Hepatocyte (in vitro differentiated cells): ENCODE measurements around the gene FBRSL1. TPM values are rescaled to one million over a fixed set of nuclear protein-coding genes. Genes with fewer than 3 reads are reported as not detected.

Experiments used
- DNase-seq: peaks from one replicate; pipeline ENCODE4 v3.0.0-alpha.2; 2016; ENCODE audit warnings: low spot score
- H2AFZ ChIP-seq: fragments of 200-600 bp; sonication (generic); 2 replicates; pipeline ENCODE4 v1.6.0; 2016; ENCODE audit warnings: antibody characterized with exemption, mild to moderate bottlenecking
- H3K27ac ChIP-seq: fragments of 200-600 bp; sonication (generic); 2 replicates; pipeline ENCODE4 v1.5.1; 2016; ENCODE audit warnings: mild to moderate bottlenecking
- H3K27me3 ChIP-seq: fragments of 200-600 bp; sonication (generic); 2 replicates; pipeline ENCODE4 v1.6.1; 2016
- H3K36me3 ChIP-seq: fragments of 200-600 bp; sonication (generic); replicated peaks from 2 replicates; pipeline ENCODE4 v1.5.1; 2016; ENCODE audit warnings: low read depth; ENCODE audit not compliant: insufficient read depth
- H3K4me1 ChIP-seq: fragments of 200-600 bp; sonication (generic); 2 replicates; pipeline ENCODE4 v1.5.1; 2016; ENCODE audit warnings: mild to moderate bottlenecking, moderate library complexity; ENCODE audit not compliant: insufficient read depth
- H3K4me2 ChIP-seq: fragments of 200-600 bp; sonication (generic); 2 replicates; pipeline ENCODE4 v1.6.0; 2016
- H3K4me3 ChIP-seq: fragments of 200-600 bp; sonication (generic); 2 replicates; pipeline ENCODE4 v1.5.1; 2016; ENCODE audit warnings: mild to moderate bottlenecking
- H3K79me2 ChIP-seq: fragments of 200-600 bp; sonication (generic); 2 replicates; pipeline ENCODE4 v1.6.0; 2017; ENCODE audit warnings: mild to moderate bottlenecking
- H3K9me2 ChIP-seq: fragments of 200-600 bp; sonication (generic); replicated peaks from 2 replicates; pipeline ENCODE4 v1.6.0; 2017; ENCODE audit warnings: mild to moderate bottlenecking; ENCODE audit not compliant: insufficient read depth
- H3K9me3 ChIP-seq: fragments of 200-600 bp; sonication (generic); 2 replicates; pipeline ENCODE4 v1.5.1; 2016; ENCODE audit warnings: low read depth, mild to moderate bottlenecking
- H4K20me1 ChIP-seq: fragments of 200-600 bp; sonication (generic); 2 replicates; pipeline ENCODE4 v1.6.0; 2016; ENCODE audit warnings: mild to moderate bottlenecking; ENCODE audit not compliant: insufficient read depth, poor library complexity, severe bottlenecking
- EZH2 ChIP-seq: fragments of 200-600 bp; sonication (generic); IDR thresholded peaks from 2 replicates; pipeline ENCODE4 v1.6.1; 2016; ENCODE audit warnings: antibody characterized with exemption, mild to moderate bottlenecking, borderline replicate concordance
- EZH2phosphoT487 ChIP-seq: fragments of 200-600 bp; sonication (generic); IDR thresholded peaks from one replicate; pipeline ENCODE4 v1.6.1; 2018; ENCODE audit warnings: antibody characterized with exemption, mild to moderate bottlenecking, low read depth, moderate library complexity; ENCODE audit not compliant: unreplicated experiment, severe bottlenecking
- WGBS: methylation state at CpG from one replicate; pipeline ENCODE4 v1.1.6; 2016; ENCODE audit warnings: low lambda C conversion rate; ENCODE audit errors: missing lambda C conversion rate; 5-methylcytosine and 5-hydroxymethylcytosine counted together
- polyA plus RNA-seq: library from polyadenylated mRNA; unstranded; fragments of >200 nt; fragmentation: Nextera tagmentation; extraction: Ambion mirVana; gene quantifications from 2 replicates; pipeline ENCODE4 v1.2.1, GENCODE V29; 2016
- total RNA-seq: library from RNA; depleted of rRNA; stranded (reverse); fragments of >200 nt; gene quantifications from 2 replicates; pipeline ENCODE4 v1.2.3, GENCODE V29; 2014
- TF ChIP-seq, protein P1 (sequence below): fragments of 200-600 bp; sonication (generic); IDR thresholded peaks from 2 replicates; pipeline ENCODE4 v1.5.1; 2016; ENCODE audit warnings: antibody characterized with exemption, mild to moderate bottlenecking; ENCODE audit not compliant: poor library complexity

The FBRSL1 gene
- total and polyA plus RNA-seq, 2 experiments from 2014 or later, result 18.5 to 61.1 TPM

DNA sequence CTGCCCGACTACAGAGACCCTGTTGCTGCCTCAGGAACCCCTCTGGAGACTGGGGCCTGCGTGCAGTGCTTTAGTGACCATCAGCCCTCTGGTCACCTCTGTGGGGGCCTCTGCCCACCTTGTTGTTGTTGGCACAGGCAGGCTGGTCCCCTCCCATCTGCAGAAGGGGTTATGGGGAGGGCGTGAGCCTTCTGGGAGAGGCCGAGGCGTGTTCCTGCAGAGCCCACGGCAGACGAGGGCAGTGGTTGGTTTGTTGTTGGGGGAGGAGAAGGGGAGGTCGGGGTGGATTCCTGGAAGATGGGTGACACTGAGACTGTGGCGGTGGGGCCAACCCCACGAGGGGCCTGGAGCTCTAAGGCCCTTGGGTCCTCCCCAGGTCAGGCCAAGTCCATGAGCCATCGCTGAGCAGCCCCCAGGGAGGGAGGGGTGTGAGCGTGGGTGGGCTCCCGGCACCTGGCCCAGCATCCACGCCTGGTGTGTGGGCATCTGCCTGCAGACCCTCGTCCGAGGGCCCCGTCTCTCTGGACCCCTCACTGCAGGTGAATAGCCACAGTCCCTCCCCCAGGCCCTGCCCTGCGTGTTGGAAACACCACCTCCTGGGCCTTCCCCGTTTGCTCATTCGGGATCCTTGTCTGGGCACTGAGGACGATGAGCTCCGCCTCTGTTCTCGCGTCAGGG lies 23.6 kb downstream of the FBRSL1 start:
- Histone ChIP-seq H3K9me2 (no peaks in the 10 kb centered on the region), H3K27ac (no peak overlapping the region), H3K4me2 (no peak overlapping the region), H2AFZ (no peak overlapping the region), H4K20me1 (peaks cover 17% of the 10 kb centered on the region), H3K79me2 (peaks cover 7% of the 10 kb centered on the region), H3K4me1 (peaks cover 8% of the 10 kb centered on the region), H3K9me3 (no peaks in the 10 kb centered on the region), H3K27me3 (no peaks in the 10 kb centered on the region), H3K36me3 (no peaks in the 10 kb centered on the region), H3K4me3 (no peak overlapping the region)
- no peak for TF ChIP-seq EZH2phosphoT487
- TF ChIP-seq, protein P1, sequence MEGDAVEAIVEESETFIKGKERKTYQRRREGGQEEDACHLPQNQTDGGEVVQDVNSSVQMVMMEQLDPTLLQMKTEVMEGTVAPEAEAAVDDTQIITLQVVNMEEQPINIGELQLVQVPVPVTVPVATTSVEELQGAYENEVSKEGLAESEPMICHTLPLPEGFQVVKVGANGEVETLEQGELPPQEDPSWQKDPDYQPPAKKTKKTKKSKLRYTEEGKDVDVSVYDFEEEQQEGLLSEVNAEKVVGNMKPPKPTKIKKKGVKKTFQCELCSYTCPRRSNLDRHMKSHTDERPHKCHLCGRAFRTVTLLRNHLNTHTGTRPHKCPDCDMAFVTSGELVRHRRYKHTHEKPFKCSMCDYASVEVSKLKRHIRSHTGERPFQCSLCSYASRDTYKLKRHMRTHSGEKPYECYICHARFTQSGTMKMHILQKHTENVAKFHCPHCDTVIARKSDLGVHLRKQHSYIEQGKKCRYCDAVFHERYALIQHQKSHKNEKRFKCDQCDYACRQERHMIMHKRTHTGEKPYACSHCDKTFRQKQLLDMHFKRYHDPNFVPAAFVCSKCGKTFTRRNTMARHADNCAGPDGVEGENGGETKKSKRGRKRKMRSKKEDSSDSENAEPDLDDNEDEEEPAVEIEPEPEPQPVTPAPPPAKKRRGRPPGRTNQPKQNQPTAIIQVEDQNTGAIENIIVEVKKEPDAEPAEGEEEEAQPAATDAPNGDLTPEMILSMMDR, result no peak
- no peak for TF ChIP-seq EZH2
- DNase-seq, result no peak
- WGBS, result 84% methylated on average over 22 of the region's 24 CpGs

DNA sequence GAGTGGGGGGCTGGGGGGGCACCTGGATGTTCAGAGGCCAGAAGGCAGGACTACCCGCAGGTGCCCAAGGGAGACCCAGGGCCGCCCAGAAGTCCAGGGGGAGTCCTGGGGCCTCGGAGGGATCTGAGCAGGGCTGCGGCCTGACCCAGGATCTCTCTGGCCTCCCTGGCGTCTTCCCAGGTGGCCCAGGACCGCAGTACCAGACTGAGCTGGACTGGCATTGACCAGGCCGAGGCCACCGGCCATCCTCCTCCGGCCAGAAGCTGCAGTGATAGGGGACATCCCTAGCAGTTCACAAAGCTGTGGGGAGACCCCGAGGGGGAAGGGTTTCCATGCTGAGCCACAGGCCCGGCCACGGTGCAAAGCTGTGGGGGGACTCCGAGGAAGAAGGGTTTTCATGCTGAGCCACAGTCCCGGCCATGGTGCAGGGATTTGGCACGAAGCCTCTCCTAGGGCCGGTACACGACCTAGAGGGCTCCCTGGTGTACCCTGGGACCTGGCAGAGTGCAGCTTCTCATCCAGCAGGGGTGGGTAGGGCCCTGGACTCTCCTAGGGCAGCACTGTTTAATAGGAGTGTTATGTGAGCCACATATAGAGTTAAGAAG lies 24.4 kb downstream of the FBRSL1 start:
- Histone ChIP-seq H3K4me2 (no peak overlapping the region), H3K36me3 (no peaks in the 10 kb centered on the region), H3K9me2 (no peaks in the 10 kb centered on the region), H3K27ac (no peak overlapping the region), H3K27me3 (no peaks in the 10 kb centered on the region), H3K79me2 (peaks cover 13% of the 10 kb centered on the region), H3K4me3 (no peak overlapping the region), H4K20me1 (peaks cover 11% of the 10 kb centered on the region), H2AFZ (no peak overlapping the region), H3K4me1 (peaks cover 8% of the 10 kb centered on the region), H3K9me3 (no peaks in the 10 kb centered on the region)
- TF ChIP-seq EZH2 (no peak), EZH2phosphoT487 (no peak)
- TF ChIP-seq, protein P1, result no peak
- no peak for DNase-seq
- WGBS, result 93% methylated on average over 17 of the region's 17 CpGs

DNA sequence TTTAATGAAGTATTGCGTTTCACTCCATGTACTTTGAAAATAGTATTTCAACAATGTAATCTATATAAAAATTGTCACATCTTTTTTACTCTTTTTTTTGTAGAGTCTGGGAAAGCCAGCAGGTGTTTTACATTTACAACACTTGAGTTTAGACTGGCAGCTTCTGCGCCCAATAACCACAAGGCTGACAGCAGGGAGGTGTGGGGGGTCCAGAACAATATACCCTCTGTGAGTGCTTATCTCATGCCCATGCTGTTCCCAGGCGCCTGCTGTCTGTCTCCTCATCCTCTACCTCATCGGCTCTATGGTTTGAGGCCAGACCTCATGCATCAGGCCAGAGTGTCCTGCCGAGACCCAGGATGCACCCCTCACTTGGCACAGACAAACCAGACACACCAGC lies 24.9 kb downstream of the FBRSL1 start:
- Histone ChIP-seq H3K79me2 (peaks cover 15% of the 10 kb centered on the region), H3K4me1 (peaks cover 8% of the 10 kb centered on the region), H3K9me3 (no peaks in the 10 kb centered on the region), H2AFZ (no peak overlapping the region), H3K27ac (no peak overlapping the region), H3K27me3 (no peaks in the 10 kb centered on the region), H3K4me2 (no peak overlapping the region), H3K9me2 (no peaks in the 10 kb centered on the region), H4K20me1 (peaks cover 11% of the 10 kb centered on the region), H3K4me3 (no peak overlapping the region), H3K36me3 (no peaks in the 10 kb centered on the region)
- no peak for TF ChIP-seq EZH2phosphoT487
- TF ChIP-seq EZH2, result no peak
- TF ChIP-seq, protein P1, result no peak
- 89% methylated on average over 5 of the region's 5 CpGs for WGBS
- no peak for DNase-seq
